A549 (cell line): ENCODE measurements around the gene CSNK2A3. TPM values are rescaled to one million over a fixed set of nuclear protein-coding genes. Genes with fewer than 3 reads are reported as not detected.

Source experiments
- ATAC-seq, 2 experiments: fragments of 200-7000 bp in 1 of 2; fragments of >200 bp in 1 of 2; cut with Nextera tagmentation in 1 of 2; cut with Tn5 transposase in 1 of 2; 3 replicates each; pipeline versions ENCODE4 v1.8.0 to v1.9.1; 2018 to 2020; ENCODE audit warnings: mild to moderate bottlenecking in 1 of 2, moderate library complexity in 1 of 2
- CTCF ChIA-PET: fragments of 300-600 bp; sonication (Branson Sonifier 250); formaldehyde crosslinking; extraction: SDS; loops from one replicate; lab custom pipeline; 2021; ENCODE audit warnings: antibody characterized with exemption, inconsistent platforms; lab: Yijun Ruan, JAX
- POLR2A ChIA-PET: fragments of 350-600 bp; formaldehyde crosslinking; extraction: SDS; loops from one replicate; lab custom pipeline; 2021; ENCODE audit warnings: antibody characterized with exemption, inconsistent platforms; lab: Yijun Ruan, JAX
- DNase-seq, 2 experiments: peaks; one replicate each; pipeline versions ENCODE4 v3.0.0 to v3.0.0-alpha.2; 2011 to 2016; ENCODE audit warnings: low read depth in 1 of 2, low spot score in 1 of 2
- FAIRE-seq: peaks from 2 replicates; lab custom pipeline; 2011; peaks lifted over from hg19 to GRCh38; lab: Jason Lieb, UNC
- H3K27ac ChIP-seq, 2 experiments: fragments of >200 bp; sonication (Bioruptor Twin); formaldehyde crosslinking; 3 replicates each; pipeline ENCODE4 v1.5.1; 2016 to 2017
- H3K4me1 ChIP-seq: fragments of >200 bp; sonication (Bioruptor Twin); formaldehyde crosslinking; 3 replicates; pipeline ENCODE4 v1.6.1; 2016
- H3K4me2 ChIP-seq: fragments of >200 bp; sonication (Bioruptor Twin); formaldehyde crosslinking; 3 replicates; pipeline ENCODE4 v1.6.1; 2016
- H3K4me3 ChIP-seq: fragments of >200 bp; sonication (Bioruptor Twin); formaldehyde crosslinking; 3 replicates; pipeline ENCODE4 v1.5.1; 2016
- H3K9me3 ChIP-seq: fragments of >200 bp; sonication (Bioruptor Twin); formaldehyde crosslinking; 3 replicates; pipeline ENCODE4 v1.6.1; 2016
- BCL3 ChIP-seq: fragments of >200 bp; sonication (Bioruptor Twin); formaldehyde crosslinking; IDR thresholded peaks from 3 replicates; pipeline ENCODE4 v1.6.1; 2016
- CBX2 ChIP-seq: fragments of 200-600 bp; sonication (generic); IDR thresholded peaks from 2 replicates; pipeline ENCODE4 v1.6.1; 2016; ENCODE audit warnings: low read depth, mild to moderate bottlenecking, borderline replicate concordance
- CEBPB ChIP-seq, 2 experiments: fragments of >200 bp in 1 of 2; sonication (Bioruptor Twin) in 1 of 2; formaldehyde crosslinking in 1 of 2; IDR thresholded peaks; 2 replicates each; pipeline ENCODE4 v1.6.1; 2012 to 2016
- CTCF ChIP-seq: fragments of >200 bp; sonication (Bioruptor Twin); formaldehyde crosslinking; IDR thresholded peaks from 3 replicates; pipeline ENCODE4 v1.5.1; 2016
- EHMT2 ChIP-seq: fragments of 200-600 bp; sonication (generic); IDR thresholded peaks from 2 replicates; pipeline ENCODE4 v1.6.1; 2016; ENCODE audit warnings: antibody characterized with exemption, low read depth, mild to moderate bottlenecking, moderate library complexity
- FOSB ChIP-seq: fragments of 250-450 bp; sonication (Bioruptor Pico); IDR thresholded peaks from 2 replicates; pipeline ENCODE4 v1.5.0; 2020; ENCODE audit warnings: mild to moderate bottlenecking, moderate library complexity
- FOSL2 ChIP-seq, 2 experiments: fragments of 450-650 bp in 1 of 2; fragments of >200 bp in 1 of 2; sonication (Bioruptor Twin) in 1 of 2; formaldehyde crosslinking; IDR thresholded peaks; 2 replicates each; pipeline versions ENCODE4 v1.5.0 to v1.6.1; 2016 to 2020; ENCODE audit warnings: mild to moderate bottlenecking in 1 of 2, moderate library complexity in 1 of 2
- GATA3 ChIP-seq: IDR thresholded peaks from 2 replicates; pipeline ENCODE4 v1.6.1; 2012; ENCODE audit warnings: borderline replicate concordance
- HDAC2 ChIP-seq: fragments of 200-600 bp; sonication (generic); IDR thresholded peaks from 2 replicates; pipeline ENCODE4 v1.6.1; 2016
- HEYL ChIP-seq: fragments of 250-450 bp; sonication (Bioruptor Pico); IDR thresholded peaks from 2 replicates; pipeline ENCODE4 v1.8.0; 2021; ENCODE audit warnings: mild to moderate bottlenecking, moderate library complexity
- HOXB13 ChIP-seq: fragments of 250-450 bp; sonication (Bioruptor Pico); IDR thresholded peaks from 2 replicates; pipeline ENCODE4 v1.5.0; 2020; ENCODE audit warnings: low read depth, mild to moderate bottlenecking, moderate library complexity
- JUN ChIP-seq, 2 experiments: fragments of >200 bp; sonication (Bioruptor Twin); formaldehyde crosslinking; IDR thresholded peaks; 2 replicates in 1 of 2; 3 replicates in 1 of 2; pipeline ENCODE4 v1.6.1; 2016 to 2017
- JUNB ChIP-seq: fragments of >200 bp; sonication (Bioruptor Twin); formaldehyde crosslinking; IDR thresholded peaks from 2 replicates; pipeline ENCODE4 v1.6.1; 2016
- KDM1A ChIP-seq: fragments of 200-600 bp; sonication (generic); IDR thresholded peaks from 2 replicates; pipeline ENCODE4 v1.6.1; 2016; ENCODE audit warnings: low read depth, mild to moderate bottlenecking
- MAFK ChIP-seq: fragments of 450-650 bp; IDR thresholded peaks from 2 replicates; pipeline ENCODE4 v1.6.1; 2014; ENCODE audit not compliant: partially characterized antibody
- MYC ChIP-seq: IDR thresholded peaks from 2 replicates; pipeline ENCODE4 v1.6.1; 2012; ENCODE audit warnings: mild to moderate bottlenecking, inconsistent platforms, low read length, improper control_type of control experiment, borderline replicate concordance
- NFE2L2 ChIP-seq: fragments of 150-350 bp; conservative IDR thresholded peaks from 2 replicates; pipeline ENCODE4 v1.6.1; 2014; ENCODE audit warnings: low read length
- POLR2A ChIP-seq: IDR thresholded peaks from 2 replicates; pipeline ENCODE4 v1.6.1; 2012; ENCODE audit warnings: mild to moderate bottlenecking, low read length
- RARB ChIP-seq: fragments of 250-450 bp; sonication (Bioruptor Pico); IDR thresholded peaks from 2 replicates; pipeline ENCODE4 v1.8.0; 2021; ENCODE audit warnings: mild to moderate bottlenecking, moderate library complexity
- REST ChIP-seq: fragments of 200-600 bp; sonication (generic); IDR thresholded peaks from 2 replicates; pipeline ENCODE4 v1.6.1; 2016; ENCODE audit warnings: antibody characterized with exemption, mild to moderate bottlenecking, moderate library complexity
- RFX5 ChIP-seq: fragments of 450-650 bp; IDR thresholded peaks from 2 replicates; pipeline ENCODE4 v1.7.1; 2014; ENCODE audit warnings: antibody characterized with exemption, mild to moderate bottlenecking, moderate library complexity
- USF2 ChIP-seq: fragments of 450-650 bp; IDR thresholded peaks from 2 replicates; pipeline ENCODE4 v1.6.1; 2014; ENCODE audit warnings: antibody characterized with exemption
- ZFP36 ChIP-seq: fragments of 450-650 bp; IDR thresholded peaks from 2 replicates; pipeline ENCODE4 v1.6.1; 2014; ENCODE audit warnings: borderline replicate concordance; ENCODE audit not compliant: partially characterized antibody
- ZSCAN20 ChIP-seq: fragments of 250-450 bp; sonication (Bioruptor Pico); IDR thresholded peaks from 2 replicates; pipeline ENCODE4 v1.8.0; 2022; ENCODE audit warnings: mild to moderate bottlenecking, moderate library complexity
- WGBS: methylation state at CpG from one replicate; pipeline ENCODE4 v1.1.6; 2017; ENCODE audit errors: missing lambda C conversion rate; 5-methylcytosine and 5-hydroxymethylcytosine counted together
- polyA plus RNA-seq, 4 experiments: library from polyadenylated mRNA; depleted of rRNA in 3 of 4; stranded (reverse); fragments of >200 nt; fragmentation: RNase III in 1 of 4; extraction: RNeasy Plus Mini Kit Qiagen cat#74134 plus additional on column Dnase treatment in 1 of 4; gene quantifications; 2 replicates in 3 of 4; 3 replicates in 1 of 4; pipeline ENCODE4 v1.2.3, GENCODE V29; 2011 to 2017

CSNK2A3 gene
- polyA plus RNA-seq, 2 of the 4 experiments (the other 2 are of a cell fraction) = 4.4 to 5.7 TPM

DNA sequence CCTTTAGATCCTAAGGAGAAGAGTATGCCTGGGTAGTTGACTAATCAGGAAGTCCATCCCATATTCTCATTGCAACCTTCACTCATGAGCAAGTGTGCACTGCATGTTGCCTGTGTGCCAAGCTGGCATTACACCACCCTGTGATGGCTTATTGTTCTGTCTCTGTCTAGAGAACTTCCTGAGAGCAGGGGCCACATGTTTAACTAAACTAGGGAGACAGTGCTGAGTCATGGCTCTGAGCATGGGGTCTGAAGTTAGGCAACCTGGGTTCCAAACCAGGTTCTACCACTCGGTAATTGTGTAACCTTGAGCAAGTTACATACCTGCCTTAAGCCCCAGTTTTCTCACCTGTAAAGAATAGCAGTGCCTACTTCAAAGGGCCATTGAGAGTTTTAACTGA is 39.6 kb downstream of the CSNK2A3 start:
- Histone ChIP-seq H3K4me3 (no peak overlapping the region), H3K4me1 (peaks cover 15% of the 10 kb centered on the region), H3K9me3 (no peaks in the 10 kb centered on the region), H3K4me2 (peak overlapping the region; percentile 31; the same call in 1 of the 3 replicates), H3K27ac (peak overlapping the region; percentile 48 to 77)
- peak; percentile 83 to 88 for ATAC-seq
- POLR2A ChIA-PET = no interaction called here
- WGBS = 50% methylated on average over 1 of the region's 1 CpG
- no peak for FAIRE-seq
- DNase-seq = peak; percentile 15 to 66
- TF ChIP-seq CEBPB (IDR thresholded peaks at IDR 0.05) = peak; percentile 16 to 43; a peak in 2 of 4 replicates
- TF ChIP-seq HOXB13 (CRISPR knock-in tag) = no peak
- no peak for TF ChIP-seq RARB (CRISPR knock-in tag)
- TF ChIP-seq GATA3 = no peak
- TF ChIP-seq JUNB = 0 out of 2 replicates have a peak, but pooled peaks have one; percentile 23
- no peak for TF ChIP-seq MYC
- peak; percentile 84 for TF ChIP-seq MAFK
- TF ChIP-seq FOSL2 (IDR thresholded peaks at IDR 0.05) = no peak
- TF ChIP-seq FOSL2 (CRISPR knock-in tag; IDR thresholded peaks at IDR 0.05) = 0 out of 2 replicates have a peak, but pooled peaks have one; percentile 17
- TF ChIP-seq NFE2L2 = peak; percentile 67
- no peak for TF ChIP-seq JUN (IDR thresholded peaks at IDR 0.05)
- TF ChIP-seq POLR2A = no peak
- TF ChIP-seq FOSB (CRISPR knock-in tag) = no peak
- CTCF ChIA-PET = interaction anchor here (2.1 kb wide), 1 partner anchor 474 kb away, joined by 4 read pairs; no protein-coding TSS in a partner anchor

DNA sequence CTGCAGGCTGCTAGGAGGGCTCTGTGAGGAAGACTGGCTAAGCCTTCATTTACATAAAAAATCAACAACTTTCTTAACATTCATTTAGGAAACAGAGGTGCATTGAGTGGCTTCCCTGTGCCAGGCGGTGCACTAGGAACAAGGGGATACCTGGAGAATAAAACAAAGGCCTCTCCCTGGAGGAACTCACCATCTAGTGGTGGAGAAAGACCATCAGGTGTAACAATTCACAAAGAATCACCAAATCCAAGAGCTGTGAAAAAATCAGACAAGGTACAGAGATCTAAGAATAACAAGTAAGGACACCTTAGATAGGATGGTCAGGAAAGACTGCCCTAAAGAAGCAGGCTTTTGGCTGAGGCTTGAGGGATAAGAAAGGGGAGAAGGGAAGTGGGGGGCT is 40.3 kb downstream of the CSNK2A3 start:
- no peak for FAIRE-seq
- 95% methylated on average over 1 of the region's 1 CpG for WGBS
- no peaks in the 10 kb centered on the region for H3K9me3 ChIP-seq
- ChIA-PET CTCF (interaction anchor here (1.3 to 2.1 kb wide), 2 partner anchors 44 to 475 kb away, joined by 3 to 4 read pairs; no protein-coding TSS in a partner anchor), POLR2A (no interaction called here)
- peaks cover 15% of the 10 kb centered on the region for H3K4me1 ChIP-seq
- peak overlapping the region; percentile 48 to 77 for H3K27ac ChIP-seq
- no peak for TF ChIP-seq FOSL2 (IDR thresholded peaks at IDR 0.05)
- TF ChIP-seq FOSL2 (CRISPR knock-in tag; IDR thresholded peaks at IDR 0.05) = no peak
- TF ChIP-seq ZFP36 = no peak
- TF ChIP-seq HEYL (CRISPR knock-in tag) = no peak
- no peak for TF ChIP-seq REST
- TF ChIP-seq ZSCAN20 (CRISPR knock-in tag) = no peak
- TF ChIP-seq KDM1A = no peak
- no peak for TF ChIP-seq HDAC2
- TF ChIP-seq CBX2 = no peak
- TF ChIP-seq RFX5 = no peak
- no peak for TF ChIP-seq BCL3
- no peak for TF ChIP-seq USF2
- no peak for TF ChIP-seq JUN (IDR thresholded peaks at IDR 0.05)
- no peak for TF ChIP-seq EHMT2
- no peak for TF ChIP-seq CTCF
- H3K4me3 ChIP-seq = no peak overlapping the region
- DNase-seq = no peak
- ATAC-seq = no peak
- H3K4me2 ChIP-seq = peak overlapping the region; percentile 31; the same call in 1 of the 3 replicates
